GM12875 (cell line): ENCODE results near the gene CKAP2.
"Not testable (repeated sequence)": the region's sequence is repeated elsewhere in the genome, so short reads cannot be mapped to it uniquely, and the experiment has no call there.

Experiments used
- H3K4me3 ChIP-seq: one replicate; pipeline ENCODE4 v1.5.1; 2011; ENCODE audit warnings: low read depth, low read length, control low read depth

Gene CKAP2

GRCh38 chr13:52502277-52502676 is 47.0 kb downstream of the CKAP2 start:
- H3K4me3 ChIP-seq: not testable (repeated sequence)

- H3K4me3 ChIP-seq: not testable (repeated sequence)
These were observed 50.6 kb downstream of the CKAP2 start for GRCh38 chr13:52505843-52506242.

GRCh38 chr13:52509532-52509931 is 54.3 kb downstream of the CKAP2 start:
- H3K4me3 ChIP-seq: not testable (repeated sequence)

GRCh38 chr13:52510221-52510797 is 55.0 kb downstream of the CKAP2 start:
- not testable (repeated sequence) for H3K4me3 ChIP-seq

GRCh38 chr13:52511598-52511997 is 56.3 kb downstream of the CKAP2 start:
- not testable (repeated sequence) for H3K4me3 ChIP-seq

GRCh38 chr13:52513957-52514596 is 58.8 kb downstream of the CKAP2 start:
- H3K4me3 ChIP-seq: not testable (repeated sequence)

- not testable (repeated sequence) for H3K4me3 ChIP-seq
These were observed 68.0 kb downstream of the CKAP2 start for GRCh38 chr13:52523323-52523722.
